IPS-18c (cell line): Measurements from ENCODE around the gene MRPL39.
A peak's percentile ranks its signal among the peaks of the same experiment; 100 is the strongest.

Experiments used
- H3K4me3 ChIP-seq: 2 replicates; pipeline ENCODE4 v1.7.0; 2013; ENCODE audit warnings: low read depth, mild to moderate bottlenecking, low read length, moderate library complexity; ENCODE audit not compliant: insufficient read depth
- H3K9me3 ChIP-seq: one replicate; pipeline ENCODE4 v1.6.1; 2013; ENCODE audit warnings: mild to moderate bottlenecking, low read length, moderate library complexity; ENCODE audit not compliant: control insufficient read depth, insufficient read depth

The MRPL39 gene

DNA sequence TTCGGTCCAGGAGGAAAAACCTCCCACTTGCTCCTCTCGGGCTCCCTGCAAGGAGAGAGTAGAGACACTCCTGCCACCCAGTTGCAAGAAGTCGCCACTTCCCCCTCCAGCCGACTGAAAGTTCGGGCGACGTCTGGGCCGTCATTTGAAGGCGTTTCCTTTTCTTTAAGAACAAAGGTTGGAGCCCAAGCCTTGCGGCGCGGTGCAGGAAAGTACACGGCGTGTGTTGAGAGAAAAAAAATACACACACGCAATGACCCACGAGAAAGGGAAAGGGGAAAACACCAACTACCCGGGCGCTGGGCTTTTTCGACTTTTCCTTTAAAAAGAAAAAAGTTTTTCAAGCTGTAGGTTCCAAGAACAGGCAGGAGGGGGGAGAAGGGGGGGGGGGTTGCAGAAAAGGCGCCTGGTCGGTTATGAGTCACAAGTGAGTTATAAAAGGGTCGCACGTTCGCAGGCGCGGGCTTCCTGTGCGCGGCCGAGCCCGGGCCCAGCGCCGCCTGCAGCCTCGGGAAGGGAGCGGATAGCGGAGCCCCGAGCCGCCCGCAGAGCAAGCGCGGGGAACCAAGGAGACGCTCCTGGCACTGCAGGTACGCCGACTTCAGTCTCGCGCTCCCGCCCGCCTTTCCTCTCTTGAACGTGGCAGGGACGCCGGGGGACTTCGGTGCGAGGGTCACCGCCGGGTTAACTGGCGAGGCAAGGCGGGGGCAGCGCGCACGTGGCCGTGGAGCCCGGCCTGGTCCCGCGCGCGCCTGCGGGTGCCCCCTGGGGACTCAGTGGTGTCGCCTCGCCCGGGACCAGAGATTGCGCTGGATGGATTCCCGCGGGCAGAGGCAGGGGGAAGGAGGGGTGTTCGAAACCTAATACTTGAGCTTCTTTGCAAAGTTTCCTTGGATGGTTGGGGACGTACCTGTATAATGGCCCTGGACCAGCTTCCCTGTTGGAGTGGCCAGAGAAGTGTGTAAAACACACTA lies 45.3 kb downstream of the MRPL39 start:
- Histone ChIP-seq H3K4me3 (peak overlapping the region; percentile 43), H3K9me3 (no peaks in the 10 kb centered on the region)

GRCh38 chr21:25560891-25561290 lies 46.4 kb downstream of the MRPL39 start:
- no peak overlapping the region for H3K4me3 ChIP-seq

GRCh38 chr21:25560271-25560685 lies 47.0 kb downstream of the MRPL39 start:
- Histone ChIP-seq H3K4me3 (no peak overlapping the region), H3K9me3 (no peaks in the 10 kb centered on the region)

More at GRCh38 chr21:25560891-25561290, 46.4 kb downstream of the MRPL39 start:
- no peaks in the 10 kb centered on the region for H3K9me3 ChIP-seq

GRCh38 chr21:25559746-25560145 lies 47.5 kb downstream of the MRPL39 start:
- H3K4me3 ChIP-seq: no peak overlapping the region
- H3K9me3 ChIP-seq: no peaks in the 10 kb centered on the region

GRCh38 chr21:25558123-25558522 lies 49.2 kb downstream of the MRPL39 start:
- Histone ChIP-seq H3K4me3 (no peak overlapping the region), H3K9me3 (no peaks in the 10 kb centered on the region)

DNA sequence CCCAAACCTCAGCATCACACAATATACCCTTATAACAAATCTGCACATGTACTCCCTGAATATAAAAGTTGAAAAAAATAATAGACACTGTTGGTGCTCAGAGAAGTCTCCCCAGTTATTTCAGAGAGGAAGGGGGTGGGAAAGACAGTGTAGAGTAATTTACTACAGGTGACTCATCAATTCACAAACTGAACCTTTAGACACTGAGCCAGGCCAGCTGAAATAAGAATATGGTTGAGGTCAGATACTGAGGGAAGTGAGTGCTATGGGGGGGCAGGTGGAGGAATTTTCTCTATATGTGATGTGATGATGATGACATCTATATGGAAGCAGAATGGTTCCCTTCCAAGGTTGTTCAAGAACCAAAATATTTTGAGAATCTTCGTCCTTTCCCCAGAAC lies 50.1 kb downstream of the MRPL39 start:
- Histone ChIP-seq H3K9me3 (no peaks in the 10 kb centered on the region), H3K4me3 (no peak overlapping the region)

- no peak overlapping the region for H3K4me3 ChIP-seq
Observed at GRCh38 chr21:25556091-25556490, 51.2 kb downstream of the MRPL39 start.

DNA sequence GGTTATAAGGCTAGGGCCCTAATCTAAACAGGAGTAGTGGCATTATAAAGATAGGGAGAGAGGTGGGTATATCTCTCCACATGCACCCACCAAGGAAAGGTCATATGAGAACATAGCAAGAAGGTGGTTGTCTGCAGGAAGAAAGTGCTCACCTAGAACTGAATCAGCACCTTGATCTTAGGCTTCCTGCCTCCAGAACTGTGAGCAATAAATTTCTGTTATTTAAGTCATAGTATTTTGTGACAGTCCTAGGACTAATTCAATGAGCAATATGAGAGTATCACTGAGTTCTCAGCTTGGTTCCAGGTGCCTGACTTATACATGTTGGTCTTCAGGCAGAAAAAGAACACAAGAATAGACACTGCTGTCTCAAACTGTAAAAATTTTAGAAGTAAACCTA lies 51.8 kb downstream of the MRPL39 start:
- Histone ChIP-seq H3K9me3 (no peaks in the 10 kb centered on the region), H3K4me3 (no peak overlapping the region)

More at GRCh38 chr21:25556091-25556490, 51.2 kb downstream of the MRPL39 start:
- no peaks in the 10 kb centered on the region for H3K9me3 ChIP-seq

- no peak overlapping the region for H3K4me3 ChIP-seq
- no peaks in the 10 kb centered on the region for H3K9me3 ChIP-seq
Observed at GRCh38 chr21:25552856-25553255, 54.4 kb downstream of the MRPL39 start.

DNA sequence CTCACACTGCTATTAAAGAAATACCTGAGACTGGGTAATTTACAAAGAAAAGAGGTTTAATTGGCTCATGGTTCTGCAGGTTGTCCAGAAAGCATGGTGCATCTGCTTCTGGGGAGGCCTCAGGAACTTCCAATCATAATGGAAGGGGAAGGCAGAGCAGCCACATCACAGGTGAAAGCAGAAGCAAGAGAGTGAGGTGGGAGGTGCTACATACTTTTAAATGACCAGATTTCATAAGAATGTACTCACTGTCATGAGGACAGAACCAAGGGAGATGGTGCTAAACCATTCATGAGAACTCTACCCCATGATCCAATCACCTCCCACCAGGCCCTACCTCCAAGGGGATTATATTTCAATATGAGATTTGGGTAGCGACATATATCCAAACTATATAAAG lies 55.7 kb downstream of the MRPL39 start:
- Histone ChIP-seq H3K9me3 (no peaks in the 10 kb centered on the region), H3K4me3 (no peak overlapping the region)

- H3K9me3 ChIP-seq: no peaks in the 10 kb centered on the region
Observed at GRCh38 chr21:25550352-25551120, 56.7 kb downstream of the MRPL39 start.

DNA sequence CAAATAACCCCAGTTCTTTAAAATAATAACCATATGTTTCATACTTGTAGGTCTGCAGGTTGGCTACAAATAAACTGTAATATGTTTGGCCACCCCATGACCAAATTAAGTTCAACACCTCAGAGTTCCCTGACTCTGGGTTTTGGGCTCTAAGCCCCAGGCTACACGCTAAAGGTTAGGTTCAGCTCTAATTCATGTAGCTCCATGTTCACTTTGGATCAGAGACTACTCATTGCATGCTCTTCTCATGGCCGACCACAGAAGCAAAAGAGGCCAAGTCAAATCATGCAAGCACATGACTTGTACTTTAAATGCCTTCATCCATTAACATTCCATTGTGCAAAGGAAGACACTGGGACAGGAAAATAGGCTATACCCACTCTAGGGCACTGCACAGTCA lies 66.2 kb downstream of the MRPL39 start:
- no peak overlapping the region for H3K4me3 ChIP-seq
- peaks cover 2% of the 10 kb centered on the region for H3K9me3 ChIP-seq

More at GRCh38 chr21:25550352-25551120, 56.7 kb downstream of the MRPL39 start:
- no peak overlapping the region for H3K4me3 ChIP-seq

DNA sequence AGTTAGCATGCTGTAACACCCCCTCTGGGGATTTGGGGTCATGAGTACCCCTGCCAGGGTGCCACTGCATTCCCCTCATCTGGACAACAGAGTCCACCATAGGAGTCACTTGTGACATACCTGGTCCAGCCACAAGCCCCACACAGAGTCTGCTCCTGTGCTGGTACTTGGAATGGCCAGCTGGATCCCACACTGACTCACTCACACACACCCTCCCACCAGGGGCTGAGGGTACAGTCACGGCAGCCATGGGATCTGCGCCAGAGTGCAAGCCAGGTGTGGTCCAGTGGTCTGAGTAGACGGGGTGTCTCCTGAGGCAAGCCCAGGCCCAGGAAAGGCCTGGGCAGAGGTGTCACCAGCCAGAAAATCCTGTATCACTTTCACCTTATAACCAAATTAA lies 67.7 kb downstream of the MRPL39 start:
- H3K4me3 ChIP-seq: no peak overlapping the region
- H3K9me3 ChIP-seq: peaks cover 4% of the 10 kb centered on the region

- Histone ChIP-seq H3K4me3 (no peak overlapping the region), H3K9me3 (peaks cover 2% of the 10 kb centered on the region)
Observed at GRCh38 chr21:25537174-25537573, 70.1 kb downstream of the MRPL39 start.

- Histone ChIP-seq H3K9me3 (peaks cover 2% of the 10 kb centered on the region), H3K4me3 (no peak overlapping the region)
Observed at GRCh38 chr21:25536752-25537151, 70.5 kb downstream of the MRPL39 start.

- Histone ChIP-seq H3K9me3 (peaks cover 2% of the 10 kb centered on the region), H3K4me3 (no peak overlapping the region)
Observed at GRCh38 chr21:25535849-25536248, 71.4 kb downstream of the MRPL39 start.
